ENCODE results near the gene PCLO. TPM values are rescaled to one million over a fixed set of nuclear protein-coding genes. Genes with fewer than 3 reads are reported as not detected.
"Not testable (repeated sequence)": the region's sequence is repeated elsewhere in the genome, so short reads cannot be mapped to it uniquely, and the experiment has no call there.

The PCLO gene
- total RNA-seq, 1 experiment from 2014 or later = 3.0 TPM

DNA sequence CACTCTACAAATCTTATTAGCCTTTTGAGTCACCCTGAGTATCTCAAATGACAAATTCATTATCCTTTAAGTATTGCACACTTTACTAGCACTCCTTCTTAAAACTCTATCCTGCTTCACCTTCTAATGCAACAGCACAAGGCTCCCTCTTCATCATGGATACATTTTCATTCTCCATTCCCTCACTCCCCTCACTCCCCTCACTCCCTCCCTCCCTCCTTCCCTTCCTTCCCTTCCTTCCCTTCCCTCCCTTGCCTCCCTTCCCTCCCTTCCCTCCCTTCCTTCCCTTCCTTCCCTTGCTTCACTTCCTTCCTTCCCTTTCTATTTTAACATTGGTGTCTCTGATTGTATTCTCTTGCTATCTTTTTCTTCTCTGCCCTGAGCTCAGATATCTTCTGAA is 130.5 kb downstream of the PCLO start (continued):
- TF ChIP-seq, protein P1, sequence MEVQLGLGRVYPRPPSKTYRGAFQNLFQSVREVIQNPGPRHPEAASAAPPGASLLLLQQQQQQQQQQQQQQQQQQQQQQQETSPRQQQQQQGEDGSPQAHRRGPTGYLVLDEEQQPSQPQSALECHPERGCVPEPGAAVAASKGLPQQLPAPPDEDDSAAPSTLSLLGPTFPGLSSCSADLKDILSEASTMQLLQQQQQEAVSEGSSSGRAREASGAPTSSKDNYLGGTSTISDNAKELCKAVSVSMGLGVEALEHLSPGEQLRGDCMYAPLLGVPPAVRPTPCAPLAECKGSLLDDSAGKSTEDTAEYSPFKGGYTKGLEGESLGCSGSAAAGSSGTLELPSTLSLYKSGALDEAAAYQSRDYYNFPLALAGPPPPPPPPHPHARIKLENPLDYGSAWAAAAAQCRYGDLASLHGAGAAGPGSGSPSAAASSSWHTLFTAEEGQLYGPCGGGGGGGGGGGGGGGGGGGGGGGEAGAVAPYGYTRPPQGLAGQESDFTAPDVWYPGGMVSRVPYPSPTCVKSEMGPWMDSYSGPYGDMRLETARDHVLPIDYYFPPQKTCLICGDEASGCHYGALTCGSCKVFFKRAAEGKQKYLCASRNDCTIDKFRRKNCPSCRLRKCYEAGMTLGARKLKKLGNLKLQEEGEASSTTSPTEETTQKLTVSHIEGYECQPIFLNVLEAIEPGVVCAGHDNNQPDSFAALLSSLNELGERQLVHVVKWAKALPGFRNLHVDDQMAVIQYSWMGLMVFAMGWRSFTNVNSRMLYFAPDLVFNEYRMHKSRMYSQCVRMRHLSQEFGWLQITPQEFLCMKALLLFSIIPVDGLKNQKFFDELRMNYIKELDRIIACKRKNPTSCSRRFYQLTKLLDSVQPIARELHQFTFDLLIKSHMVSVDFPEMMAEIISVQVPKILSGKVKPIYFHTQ (CRISPR knock-in tag; IDR thresholded peaks at IDR 0.05) = no peak
- TF ChIP-seq, protein P2, sequence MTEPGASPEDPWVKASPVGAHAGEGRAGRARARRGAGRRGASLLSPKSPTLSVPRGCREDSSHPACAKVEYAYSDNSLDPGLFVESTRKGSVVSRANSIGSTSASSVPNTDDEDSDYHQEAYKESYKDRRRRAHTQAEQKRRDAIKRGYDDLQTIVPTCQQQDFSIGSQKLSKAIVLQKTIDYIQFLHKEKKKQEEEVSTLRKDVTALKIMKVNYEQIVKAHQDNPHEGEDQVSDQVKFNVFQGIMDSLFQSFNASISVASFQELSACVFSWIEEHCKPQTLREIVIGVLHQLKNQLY (CRISPR knock-in tag; IDR thresholded peaks at IDR 0.05) = no peak
- TF ChIP-seq SOX15 (CRISPR knock-in tag; IDR thresholded peaks at IDR 0.05) = no peak
- TF ChIP-seq HMGA2 (CRISPR knock-in tag; IDR thresholded peaks at IDR 0.05) = no peak
- TF ChIP-seq ZNF232 (CRISPR knock-in tag; IDR thresholded peaks at IDR 0.05) = no peak
- no peak for TF ChIP-seq GRHL2 (CRISPR knock-in tag; IDR thresholded peaks at IDR 0.05; ENCODE audit: insufficient replicate concordance, severe bottlenecking)
- TF ChIP-seq MXD4 (CRISPR knock-in tag; IDR thresholded peaks at IDR 0.05; ENCODE audit: borderline replicate concordance) = no peak
- TF ChIP-seq SMAD3 (CRISPR knock-in tag; IDR thresholded peaks at IDR 0.05; ENCODE audit: borderline replicate concordance) = no peak
- TF ChIP-seq TEAD4 (CRISPR knock-in tag; IDR thresholded peaks at IDR 0.05) = no peak
- TF ChIP-seq CDX4 (CRISPR knock-in tag; IDR thresholded peaks at IDR 0.05; ENCODE audit: borderline replicate concordance) = no peak
- TF ChIP-seq KAT7 (CRISPR knock-in tag; IDR thresholded peaks at IDR 0.05; ENCODE audit: borderline replicate concordance) = no peak
- no peak for TF ChIP-seq EMX1 (CRISPR knock-in tag; IDR thresholded peaks at IDR 0.05)

- ATAC-seq; CTCF ChIA-PET; POLR2A ChIA-PET; H3K27me3 Mint-ChIP-seq (ENCODE audit: low read depth): not testable (repeated sequence)
- TF ChIP-seq FOXK1 (CRISPR knock-in tag; IDR thresholded peaks at IDR 0.05) = 0 out of 2 replicates have a peak, but pooled peaks have one; percentile 28
- TF ChIP-seq ESRRA (CRISPR knock-in tag; IDR thresholded peaks at IDR 0.05; ENCODE audit: borderline replicate concordance) = 0 out of 2 replicates have a peak, but pooled peaks have one; percentile 21
- Mint-ChIP-seq H3K4me1 (peaks cover 10% of the 10 kb centered on the region), H3K4me3 (peak overlapping the region; percentile 49), H3K27ac (peak overlapping the region; percentile 94), H3K9me3 (peaks cover 20% of the 10 kb centered on the region), H3K36me3 (peaks cover 11% of the 10 kb centered on the region; the same call in 1 of the 2 replicates)
- peak; percentile 71 for DNase-seq (ENCODE audit: low spot score)
Observed at GRCh38 chr7:83023817-83024665, 138.6 kb downstream of the PCLO start.

- peaks cover 20% of the 10 kb centered on the region for H3K9me3 Mint-ChIP-seq
- POLR2A ChIA-PET = no interaction called here
- TF ChIP-seq ZSCAN18 (CRISPR knock-in tag; IDR thresholded peaks at IDR 0.05) = no peak
- no peak for TF ChIP-seq IRF2 (CRISPR knock-in tag; IDR thresholded peaks at IDR 0.05; ENCODE audit: borderline replicate concordance, low read depth)
- TF ChIP-seq E2F4 (CRISPR knock-in tag; IDR thresholded peaks at IDR 0.05; ENCODE audit: borderline replicate concordance, low read depth) = no peak
- no peak for TF ChIP-seq TEAD1 (CRISPR knock-in tag; IDR thresholded peaks at IDR 0.05)
- TF ChIP-seq ZBTB43 (CRISPR knock-in tag; IDR thresholded peaks at IDR 0.05) = no peak
- no peak for TF ChIP-seq ATF1 (CRISPR knock-in tag; IDR thresholded peaks at IDR 0.05)
- no peak for TF ChIP-seq NR1H2 (CRISPR knock-in tag; IDR thresholded peaks at IDR 0.05)
- TF ChIP-seq SP1 (CRISPR knock-in tag; conservative IDR thresholded peaks at IDR 0.05) = no peak
- no peak for TF ChIP-seq ZMAT4 (CRISPR knock-in tag; IDR thresholded peaks at IDR 0.05)
Observed at GRCh38 chr7:83021032-83021431, 141.7 kb downstream of the PCLO start.

More at GRCh38 chr7:83021032-83021431, 141.7 kb downstream of the PCLO start:
- Mint-ChIP-seq H3K27ac (no peak overlapping the region), H3K36me3 (peaks cover 8% of the 10 kb centered on the region; the same call in 1 of the 2 replicates), H3K27me3 (ENCODE audit: low read depth) (no peaks in the 10 kb centered on the region), H3K4me1 (peaks cover 16% of the 10 kb centered on the region), H3K4me3 (no peak overlapping the region)
- ATAC-seq (no peak), DNase-seq (ENCODE audit: low spot score) (no peak)
- CTCF ChIA-PET = no interaction called here

Data from WTC11 (cell line).